Measurements from ENCODE around the gene LETM1. TPM values are rescaled to one million over a fixed set of nuclear protein-coding genes. Genes with fewer than 3 reads are reported as not detected.

Gene LETM1
- total RNA-seq, 1 donor from 2014 or later, result 41.3 TPM

DNA sequence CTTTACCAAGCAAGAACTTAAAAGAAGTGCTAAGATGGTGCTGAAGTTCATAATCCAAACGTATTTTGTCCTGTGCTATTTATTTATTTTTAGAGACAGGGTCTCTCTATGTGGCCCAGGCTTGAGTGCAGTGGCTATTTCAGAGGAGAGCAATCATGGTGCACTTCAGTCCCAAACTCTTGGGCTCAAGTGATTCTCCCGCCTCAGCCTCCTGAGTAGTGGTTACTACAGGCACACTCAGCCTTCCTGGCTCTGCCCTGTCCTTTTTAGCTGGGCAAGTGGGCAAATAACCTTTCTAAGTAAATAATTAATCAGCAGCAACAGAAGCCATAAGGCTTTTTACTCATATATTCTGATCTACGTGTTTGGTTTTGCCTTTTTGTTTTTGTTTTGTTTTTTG is 17.8 kb upstream of the LETM1 start:
- H3K27me3 Mint-ChIP-seq (ENCODE audit: low read depth), result no peaks in the 10 kb centered on the region
- no peak overlapping the region for H3K4me3 Mint-ChIP-seq (ENCODE audit: unreplicated experiment)
- peak overlapping the region; percentile 23 for H3K27ac Mint-ChIP-seq (ENCODE audit: unreplicated experiment)
- DNase-seq (ENCODE audit: low spot score), result peak; percentile 15
- H3K4me1 Mint-ChIP-seq (ENCODE audit: low read depth), result peaks cover 33% of the 10 kb centered on the region
- TF ChIP-seq, protein P1, sequence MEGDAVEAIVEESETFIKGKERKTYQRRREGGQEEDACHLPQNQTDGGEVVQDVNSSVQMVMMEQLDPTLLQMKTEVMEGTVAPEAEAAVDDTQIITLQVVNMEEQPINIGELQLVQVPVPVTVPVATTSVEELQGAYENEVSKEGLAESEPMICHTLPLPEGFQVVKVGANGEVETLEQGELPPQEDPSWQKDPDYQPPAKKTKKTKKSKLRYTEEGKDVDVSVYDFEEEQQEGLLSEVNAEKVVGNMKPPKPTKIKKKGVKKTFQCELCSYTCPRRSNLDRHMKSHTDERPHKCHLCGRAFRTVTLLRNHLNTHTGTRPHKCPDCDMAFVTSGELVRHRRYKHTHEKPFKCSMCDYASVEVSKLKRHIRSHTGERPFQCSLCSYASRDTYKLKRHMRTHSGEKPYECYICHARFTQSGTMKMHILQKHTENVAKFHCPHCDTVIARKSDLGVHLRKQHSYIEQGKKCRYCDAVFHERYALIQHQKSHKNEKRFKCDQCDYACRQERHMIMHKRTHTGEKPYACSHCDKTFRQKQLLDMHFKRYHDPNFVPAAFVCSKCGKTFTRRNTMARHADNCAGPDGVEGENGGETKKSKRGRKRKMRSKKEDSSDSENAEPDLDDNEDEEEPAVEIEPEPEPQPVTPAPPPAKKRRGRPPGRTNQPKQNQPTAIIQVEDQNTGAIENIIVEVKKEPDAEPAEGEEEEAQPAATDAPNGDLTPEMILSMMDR (IDR thresholded peaks at IDR 0.05), result no peak
- no peaks in the 10 kb centered on the region for H3K9me3 Mint-ChIP-seq (ENCODE audit: low read depth)
- no peaks in the 10 kb centered on the region for H3K36me3 Mint-ChIP-seq (ENCODE audit: low read depth)

DNA sequence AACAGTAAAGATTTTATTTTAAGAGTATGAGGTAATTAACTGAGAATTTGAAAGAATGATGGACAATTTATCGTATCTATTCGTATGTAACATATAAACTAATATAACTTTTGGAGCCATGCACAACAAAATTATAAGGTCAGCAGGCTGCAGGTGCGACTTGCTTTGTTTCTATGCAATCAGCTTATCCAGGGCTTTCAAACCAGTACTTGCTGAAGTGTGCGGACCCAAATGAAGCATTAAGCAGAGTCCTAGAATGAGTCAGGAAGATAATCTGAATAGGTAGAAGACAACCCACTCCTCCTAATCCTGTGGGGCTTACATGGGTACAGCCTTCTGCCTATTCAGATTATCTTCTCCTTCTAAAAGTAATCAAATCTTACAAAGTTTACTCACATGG is 17.3 kb upstream of the LETM1 start:
- no peak for DNase-seq (ENCODE audit: low spot score)
- peak overlapping the region; percentile 74 for H3K4me3 Mint-ChIP-seq (ENCODE audit: unreplicated experiment)
- H3K9me3 Mint-ChIP-seq (ENCODE audit: low read depth), result no peaks in the 10 kb centered on the region
- H3K36me3 Mint-ChIP-seq (ENCODE audit: low read depth), result no peaks in the 10 kb centered on the region
- TF ChIP-seq, protein P1 (IDR thresholded peaks at IDR 0.05), result no peak
- no peaks in the 10 kb centered on the region for H3K27me3 Mint-ChIP-seq (ENCODE audit: low read depth)
- peaks cover 29% of the 10 kb centered on the region for H3K4me1 Mint-ChIP-seq (ENCODE audit: low read depth)
- peak overlapping the region; percentile 94 for H3K27ac Mint-ChIP-seq (ENCODE audit: unreplicated experiment)

DNA sequence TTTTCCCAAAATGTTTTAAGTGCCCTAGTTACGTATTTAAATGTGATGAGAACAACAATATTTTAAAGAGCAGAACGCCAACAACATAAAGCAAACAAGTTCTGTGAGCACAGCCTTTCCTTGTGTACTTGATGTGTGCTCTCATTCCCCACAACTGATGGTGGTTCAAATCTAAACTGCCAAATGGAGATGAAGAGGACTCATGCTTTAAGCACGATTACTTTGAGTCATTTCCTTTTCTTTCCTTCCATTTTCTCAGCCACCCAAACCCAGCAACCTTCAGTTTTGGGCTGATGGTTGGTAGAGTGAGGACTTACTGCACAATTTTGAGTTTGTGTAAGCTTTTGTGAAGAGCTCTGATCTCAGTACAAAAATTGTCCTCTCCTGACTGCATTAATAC is 16.9 kb upstream of the LETM1 start:
- H3K4me1 Mint-ChIP-seq (ENCODE audit: low read depth), result peaks cover 28% of the 10 kb centered on the region
- no peaks in the 10 kb centered on the region for H3K27me3 Mint-ChIP-seq (ENCODE audit: low read depth)
- H3K9me3 Mint-ChIP-seq (ENCODE audit: low read depth), result no peaks in the 10 kb centered on the region
- H3K36me3 Mint-ChIP-seq (ENCODE audit: low read depth), result no peaks in the 10 kb centered on the region
- H3K4me3 Mint-ChIP-seq (ENCODE audit: unreplicated experiment), result peak overlapping the region; percentile 74
- no peak for DNase-seq (ENCODE audit: low spot score)
- TF ChIP-seq, protein P1 (IDR thresholded peaks at IDR 0.05), result no peak
- H3K27ac Mint-ChIP-seq (ENCODE audit: unreplicated experiment), result peak overlapping the region; percentile 94

DNA sequence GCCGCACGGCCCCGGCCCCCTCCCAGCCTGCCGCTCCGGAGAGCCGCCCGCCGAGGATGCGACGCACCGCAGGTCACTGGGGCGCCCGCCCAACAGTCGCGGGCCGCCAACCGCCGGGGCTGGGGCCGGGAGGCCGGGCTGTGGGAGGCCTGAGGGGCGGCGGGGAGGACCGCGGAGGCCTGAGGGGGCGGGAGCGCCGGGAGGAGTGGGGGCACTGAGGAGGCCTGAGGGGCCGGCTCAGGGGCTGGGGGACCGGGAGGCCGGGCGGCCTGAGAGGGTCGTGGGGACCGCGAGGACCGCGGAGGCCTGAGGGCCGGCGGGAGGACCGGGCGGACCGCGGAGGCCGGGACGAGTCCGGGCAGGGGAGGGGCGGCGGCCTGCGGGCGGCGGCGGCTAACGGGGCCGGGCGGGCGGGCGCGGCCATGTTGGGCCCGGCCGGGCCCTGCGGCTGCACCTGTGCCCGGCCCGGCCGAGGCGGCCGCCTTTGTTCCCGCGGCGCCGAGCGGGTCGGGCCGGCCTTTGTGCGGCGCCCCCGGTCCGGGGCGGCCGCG is 15.6 kb upstream of the LETM1 start:
- H3K9me3 Mint-ChIP-seq (ENCODE audit: low read depth), result no peaks in the 10 kb centered on the region
- no peaks in the 10 kb centered on the region for H3K27me3 Mint-ChIP-seq (ENCODE audit: low read depth)
- H3K36me3 Mint-ChIP-seq (ENCODE audit: low read depth), result no peaks in the 10 kb centered on the region
- H3K4me3 Mint-ChIP-seq (ENCODE audit: unreplicated experiment), result peak overlapping the region; percentile 45
- H3K4me1 Mint-ChIP-seq (ENCODE audit: low read depth), result peaks cover 28% of the 10 kb centered on the region
- peak; percentile 86 for DNase-seq (ENCODE audit: low spot score)
- TF ChIP-seq, protein P1 (IDR thresholded peaks at IDR 0.05), result no peak
- no peak overlapping the region for H3K27ac Mint-ChIP-seq (ENCODE audit: unreplicated experiment)

DNA sequence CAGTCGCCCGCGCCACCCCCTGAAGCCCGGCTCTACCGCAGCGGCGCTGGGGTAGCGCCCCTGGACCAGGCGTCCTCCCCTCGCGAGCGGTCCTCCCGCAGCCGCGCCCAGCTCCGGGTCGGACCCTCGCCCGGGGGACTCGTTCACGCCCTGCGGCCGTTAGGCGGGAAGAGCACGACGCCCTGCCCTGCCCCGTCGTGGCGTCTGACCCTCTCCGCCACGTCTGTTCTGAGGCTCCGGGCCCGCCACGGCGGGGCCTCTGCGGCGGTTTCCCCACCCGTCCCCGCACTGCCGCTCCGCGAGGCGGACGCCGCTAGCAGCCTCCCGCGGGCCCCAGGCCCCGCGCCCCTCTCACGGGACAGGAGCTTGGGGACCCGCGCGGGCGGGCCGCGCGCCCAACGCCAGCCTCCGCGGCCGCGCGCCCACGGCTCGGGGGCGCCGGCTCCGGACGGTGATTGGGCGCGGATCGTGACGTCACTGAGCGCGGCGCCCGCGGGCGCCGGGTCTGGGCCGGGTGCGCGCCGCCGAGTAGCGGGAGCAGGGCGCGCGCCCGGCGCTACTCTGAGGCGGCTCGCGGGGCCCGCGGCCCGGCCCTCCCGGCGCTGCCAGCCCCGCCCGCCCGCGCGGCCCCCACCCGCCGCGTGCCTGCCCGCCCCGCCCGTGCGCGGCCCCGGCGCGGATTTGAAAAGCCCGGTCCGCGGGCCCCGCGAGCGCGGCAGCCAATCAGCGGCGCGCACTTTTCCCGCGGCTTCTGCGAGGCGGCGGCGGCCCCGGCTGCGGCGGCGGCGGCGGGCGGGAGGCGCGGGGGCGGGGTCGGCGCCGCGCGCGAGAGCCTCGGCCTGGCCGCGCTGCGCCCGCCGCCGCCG is 14.9 kb upstream of the LETM1 start, which contains the start of gene NSD2:
Gene NSD2, plus strand, starts transcription at position 816 of the 866 bp plus-strand sequence. CDS start 29,262 bp downstream, outside the sequence.
- Mint-ChIP-seq H3K9me3 (ENCODE audit: low read depth) (no peaks in the 10 kb centered on the region), H3K27me3 (ENCODE audit: low read depth) (no peaks in the 10 kb centered on the region), H3K36me3 (ENCODE audit: low read depth) (no peaks in the 10 kb centered on the region), H3K27ac (ENCODE audit: unreplicated experiment) (peak within 1 kb of the TSS; percentile 94), H3K4me1 (ENCODE audit: low read depth) (peaks cover 28% of the 10 kb centered on the region), H3K4me3 (ENCODE audit: unreplicated experiment) (peak within 1 kb of the TSS; percentile 77)
- TF ChIP-seq, protein P1 (IDR thresholded peaks at IDR 0.05), result peak; percentile 26
- no peak for DNase-seq (ENCODE audit: low spot score)

Data from chondrocyte (in vitro differentiated cells).